ENCODE measurements around the gene PITPNM3.

DNA sequence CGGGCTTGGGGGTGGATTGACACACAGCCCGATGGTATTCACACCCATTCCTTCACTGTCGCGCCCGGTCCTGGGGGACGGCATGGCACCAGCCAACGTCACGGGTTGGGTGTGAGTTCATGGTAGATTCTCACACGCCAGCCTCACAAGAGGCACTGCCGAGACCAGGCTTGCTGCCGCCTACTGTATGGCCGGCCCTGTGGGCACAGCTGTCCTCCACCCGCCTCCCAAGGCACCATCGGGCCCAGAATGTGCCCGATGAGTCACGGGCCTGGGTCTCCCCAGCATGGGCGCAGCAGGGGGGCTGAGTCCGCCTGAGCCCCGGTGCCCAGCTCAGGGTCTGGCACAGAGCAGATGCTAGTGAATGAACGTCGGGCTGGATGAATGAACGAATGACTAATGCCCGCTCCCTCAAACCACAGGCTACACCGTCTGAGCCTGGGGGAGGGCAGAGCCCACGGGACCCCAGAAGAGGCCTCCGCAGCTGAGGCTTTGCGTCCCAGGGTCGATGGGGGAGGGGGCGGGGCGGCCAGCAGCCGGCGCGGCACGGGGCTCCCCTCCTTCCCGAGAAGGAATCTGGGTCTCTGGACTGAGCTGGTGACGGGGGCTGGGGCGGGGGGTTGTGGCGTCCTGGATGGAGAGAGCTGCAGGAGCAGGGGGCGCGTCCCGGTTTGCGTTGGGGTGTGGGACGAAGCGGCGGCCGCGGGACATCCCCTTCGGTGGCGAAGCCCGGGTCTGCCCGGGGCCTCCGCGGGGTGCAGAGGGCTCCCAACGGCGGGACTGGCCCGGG lies 829 bp downstream of the PITPNM3 start:
- TF ChIP-seq POLR2A (IDR thresholded peaks at IDR 0.05; ENCODE audit: low read length) (no peak), GATA1 (IDR thresholded peaks at IDR 0.05; ENCODE audit: low read depth, low read length) (no peak)
